ENCODE data around the gene RABGAP1L.

GRCh38 chr1:174580801-174581200, 421.5 kb downstream of the RABGAP1L start:
- TF ChIP-seq CTCF (IDR thresholded peaks at IDR 0.05; ENCODE audit: low read depth, low read length) = no peak
- TF ChIP-seq POLR2A (IDR thresholded peaks at IDR 0.05; ENCODE audit: extremely low read depth, insufficient read length) = no peak
- no peak for TF ChIP-seq MYC (IDR thresholded peaks at IDR 0.05; ENCODE audit: low read depth, low read length)
